ENCODE data around the gene UGT2B7.

The UGT2B7 gene

DNA sequence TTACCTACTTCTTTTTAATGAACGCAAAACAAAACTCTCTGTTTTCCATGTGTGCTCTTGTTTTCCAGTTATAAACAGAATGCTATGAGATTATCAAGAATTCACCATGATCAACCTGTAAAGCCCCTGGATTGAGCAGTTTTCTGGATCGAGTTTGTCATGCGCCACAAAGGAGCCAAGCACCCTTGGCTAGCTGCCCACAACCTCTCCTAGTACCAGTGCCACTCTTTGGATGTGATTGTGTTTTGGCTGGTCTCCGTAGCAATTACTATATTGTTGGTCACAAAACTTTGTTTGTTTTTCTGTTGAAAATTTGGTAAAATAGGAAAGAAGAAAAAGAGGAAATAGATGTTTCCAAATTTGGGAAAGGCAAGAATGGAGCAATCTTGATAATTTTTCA, 51.1 kb downstream of the UGT2B7 start:
- no peak for DNase-seq (ENCODE audit: low read depth in 2 of 2, low spot score in 1 of 2)

DNA sequence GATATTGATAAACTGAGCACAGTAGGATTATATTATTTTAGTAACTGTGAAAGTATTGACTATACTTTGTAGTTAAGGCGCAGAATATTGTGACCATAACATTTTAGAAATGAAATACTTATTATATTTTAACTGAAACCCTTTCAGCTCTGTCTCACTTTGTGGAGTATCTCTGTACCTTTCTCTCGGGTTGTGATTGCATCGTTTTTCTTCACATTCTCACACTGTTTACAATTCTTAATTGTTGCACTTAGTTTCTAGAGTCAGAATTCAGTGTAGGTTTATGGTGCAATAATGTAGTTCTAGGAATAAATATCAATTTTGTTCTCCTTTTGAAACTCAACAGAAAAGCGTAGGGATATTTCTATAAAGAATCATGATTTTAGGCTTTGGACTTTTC, 57.7 kb downstream of the UGT2B7 start:
- DNase-seq (ENCODE audit: low read depth in 2 of 2, low spot score in 1 of 2): no peak

DNA sequence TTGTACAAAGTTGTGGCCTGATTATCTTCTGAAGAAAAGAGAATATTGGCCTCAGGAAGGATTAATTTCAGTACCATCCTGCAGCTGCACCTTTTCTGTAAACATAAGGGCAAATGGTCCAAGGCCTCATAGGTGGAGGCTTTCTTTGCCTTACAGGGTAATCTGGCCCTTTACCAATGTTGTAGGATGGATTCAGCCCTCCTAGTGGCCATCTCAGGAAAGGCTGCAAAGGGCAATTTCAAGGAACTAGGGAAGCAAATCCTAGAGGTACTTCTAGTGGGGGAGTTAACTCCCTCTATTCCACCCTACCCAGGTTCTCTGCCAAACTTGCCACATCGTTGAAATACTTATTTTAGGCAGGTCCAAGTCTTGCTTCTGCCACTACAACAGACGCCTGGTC, 60.6 kb downstream of the UGT2B7 start:
- no peak for DNase-seq (ENCODE audit: low read depth in 2 of 2, low spot score in 1 of 2)
